NCI-H2081 treated with DMSO at 0.1 percent for 48 hours (cell line): ENCODE results near the gene ATP6V1G1.
"Not testable (repeated sequence)": the region's sequence is repeated elsewhere in the genome, so short reads cannot be mapped to it uniquely, and the experiment has no call there.

Source experiments
- DNase-seq: peaks from one replicate; lab custom pipeline; 2025; lab: John Stamatoyannopoulos, UW

ATP6V1G1 gene

GRCh38 chr9:114578134-114578533, 9.4 kb upstream of the ATP6V1G1 start:
- DNase-seq, result not testable (repeated sequence)

- no peak for DNase-seq
Measured at GRCh38 chr9:114580609-114581193, 6.9 kb upstream of the ATP6V1G1 start.

- no peak for DNase-seq
Measured at GRCh38 chr9:114583371-114584155, 4.0 kb upstream of the ATP6V1G1 start.

GRCh38 chr9:114588210-114588609, 641 bp downstream of the ATP6V1G1 start:
- no peak for DNase-seq

- DNase-seq, result no peak
Measured at GRCh38 chr9:114588651-114589526, 1.3 kb downstream of the ATP6V1G1 start.

GRCh38 chr9:114590328-114590727, 2.8 kb downstream of the ATP6V1G1 start:
- DNase-seq, result no peak

- DNase-seq, result no peak
Measured at GRCh38 chr9:114591291-114591787, 3.8 kb downstream of the ATP6V1G1 start.

GRCh38 chr9:114591849-114592248, 4.3 kb downstream of the ATP6V1G1 start:
- no peak for DNase-seq

GRCh38 chr9:114592356-114592755, 4.8 kb downstream of the ATP6V1G1 start:
- DNase-seq, result no peak

- no peak for DNase-seq
Measured at GRCh38 chr9:114594136-114594535, 6.6 kb downstream of the ATP6V1G1 start.

- not testable (repeated sequence) for DNase-seq
Measured at GRCh38 chr9:114600502-114601248, 13.1 kb downstream of the ATP6V1G1 start.

- DNase-seq, result not testable (repeated sequence)
Measured at GRCh38 chr9:114601787-114602186, 14.2 kb downstream of the ATP6V1G1 start.

GRCh38 chr9:114602620-114603019, 15.1 kb downstream of the ATP6V1G1 start:
- no peak for DNase-seq

- no peak for DNase-seq
Measured at GRCh38 chr9:114603248-114603647, 15.7 kb downstream of the ATP6V1G1 start.

- no peak for DNase-seq
Measured at GRCh38 chr9:114604989-114605388, 17.4 kb downstream of the ATP6V1G1 start.

GRCh38 chr9:114606068-114606467, 18.5 kb downstream of the ATP6V1G1 start:
- DNase-seq, result no peak

- no peak for DNase-seq
Measured at GRCh38 chr9:114606597-114607207, 19.1 kb downstream of the ATP6V1G1 start.

GRCh38 chr9:114607671-114608524, 20.3 kb downstream of the ATP6V1G1 start:
- no peak for DNase-seq

- DNase-seq, result no peak
Measured at GRCh38 chr9:114608525-114608796, 20.9 kb downstream of the ATP6V1G1 start.

GRCh38 chr9:114611516-114612271, 24.1 kb downstream of the ATP6V1G1 start:
- DNase-seq, result no peak
